GM04504 (cell line): Measurements from ENCODE around the gene PSTPIP1.

ENCODE experiments used
- DNase-seq: peaks from one replicate; pipeline ENCODE4 v3.0.0-alpha.2; 2012; ENCODE audit warnings: low read depth

The PSTPIP1 gene

GRCh38 chr15:76998663-76999285 lies 3.8 kb downstream of the PSTPIP1 start:
- DNase-seq = no peak

DNA sequence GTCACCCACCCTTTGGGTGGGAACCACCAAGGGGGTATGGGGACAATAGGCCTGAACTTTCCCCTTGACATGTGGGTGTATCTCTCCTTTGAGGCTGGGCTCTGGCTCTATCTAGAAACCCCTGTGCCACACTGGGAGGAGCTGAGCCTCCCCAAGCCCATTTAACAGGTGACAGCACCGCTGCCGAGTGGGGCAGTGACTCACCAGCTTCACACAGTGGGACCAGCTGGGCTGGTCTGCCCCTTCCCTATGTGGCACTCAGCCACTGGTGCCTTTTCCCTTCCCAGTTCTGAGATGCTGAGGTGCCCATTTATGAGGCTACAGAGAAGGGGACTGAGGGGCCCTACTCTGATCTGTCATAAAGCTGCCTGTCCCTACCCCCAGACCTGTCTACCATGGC lies 5.1 kb downstream of the PSTPIP1 start:
- no peak for DNase-seq

- no peak for DNase-seq
Measured at GRCh38 chr15:77001351-77001750, 6.4 kb downstream of the PSTPIP1 start.

- DNase-seq = no peak
Measured at GRCh38 chr15:77001966-77002365, 7.0 kb downstream of the PSTPIP1 start.

DNA sequence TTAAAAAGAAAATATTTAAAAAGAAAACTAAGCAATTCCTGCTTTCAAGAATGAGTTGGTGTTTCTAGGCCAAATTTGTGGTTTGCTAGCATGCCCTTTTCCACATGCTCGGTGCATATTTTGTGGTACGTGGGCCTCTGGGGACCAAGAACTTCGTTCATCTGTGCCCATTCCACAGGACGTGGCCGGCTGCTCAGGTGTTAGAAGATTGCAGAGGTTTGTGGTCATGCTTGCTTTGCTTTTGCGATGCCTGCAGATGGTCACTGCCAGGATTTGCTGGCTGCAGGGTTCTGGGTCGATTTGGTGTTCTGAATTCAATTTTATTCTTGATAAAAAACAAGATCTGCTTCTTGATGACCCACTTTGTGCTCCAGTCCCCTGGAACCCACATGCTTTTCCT lies 7.5 kb downstream of the PSTPIP1 start:
- no peak for DNase-seq

DNA sequence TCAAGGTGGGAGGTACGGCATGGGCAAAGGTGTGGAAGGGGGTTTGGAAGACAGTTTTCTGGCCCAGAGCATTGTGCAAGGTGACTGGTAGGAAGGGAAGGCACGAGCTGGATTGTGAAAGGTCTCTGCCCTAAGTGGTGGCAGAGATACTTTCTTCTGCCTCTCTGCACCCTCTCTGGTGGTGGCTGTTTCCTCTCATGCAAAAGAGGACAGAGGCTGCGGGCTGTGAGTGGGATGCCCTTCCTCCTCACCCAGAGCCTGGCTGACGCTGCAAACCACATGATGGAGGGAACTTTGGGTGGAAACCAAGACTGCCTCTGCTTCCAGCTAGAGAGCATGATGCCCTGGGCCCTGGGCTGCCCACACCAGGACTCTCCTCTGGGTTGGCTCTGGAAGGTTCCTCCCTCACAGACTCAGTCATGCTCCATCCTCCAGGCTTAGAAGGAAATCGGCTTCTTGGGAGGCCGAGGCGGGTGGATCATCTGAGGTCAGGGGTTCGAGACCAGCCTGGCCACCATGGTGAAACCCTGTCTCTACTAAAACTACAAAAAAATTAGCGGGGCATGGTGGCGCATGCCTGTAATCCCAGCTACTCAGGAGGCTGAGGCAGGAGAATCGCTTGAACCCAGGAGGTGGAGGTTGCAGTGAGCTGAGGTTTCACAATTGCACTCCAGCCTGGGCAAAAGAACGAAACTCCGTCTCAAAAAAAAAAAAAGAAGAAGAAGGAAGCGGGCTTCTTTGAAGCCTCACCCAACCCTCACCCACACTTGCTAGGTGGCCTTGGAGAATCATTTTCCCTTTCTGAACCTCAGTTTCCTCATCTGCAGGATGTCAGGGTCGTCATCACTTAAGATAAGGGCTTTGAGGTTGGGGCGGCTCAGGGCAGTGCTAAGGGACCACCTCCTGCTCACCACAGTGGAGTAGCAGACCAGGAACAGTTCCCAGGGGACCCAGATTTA lies 8.3 kb downstream of the PSTPIP1 start:
- DNase-seq = no peak

GRCh38 chr15:77004189-77004588 lies 9.3 kb downstream of the PSTPIP1 start:
- no peak for DNase-seq

DNA sequence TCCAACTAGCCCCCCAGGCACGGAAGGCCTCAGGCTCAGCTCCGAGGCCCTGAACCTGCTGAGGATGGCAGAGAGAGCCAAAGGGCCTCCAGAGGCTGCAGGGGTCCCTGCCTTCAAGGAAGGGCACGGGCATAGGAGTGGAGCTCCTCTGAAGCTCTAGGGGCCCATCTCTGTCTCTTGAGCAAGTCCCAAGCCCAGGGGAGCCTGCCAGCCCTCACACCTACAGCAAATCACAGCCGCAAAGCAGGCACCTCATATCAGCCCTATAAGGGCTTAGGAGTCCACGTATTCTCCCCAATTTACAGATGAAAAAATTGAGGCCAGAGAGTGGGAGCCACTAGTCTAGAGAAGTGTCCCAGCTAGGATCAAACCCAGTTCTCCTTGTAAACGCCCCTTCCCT lies 14.2 kb downstream of the PSTPIP1 start:
- no peak for DNase-seq

DNA sequence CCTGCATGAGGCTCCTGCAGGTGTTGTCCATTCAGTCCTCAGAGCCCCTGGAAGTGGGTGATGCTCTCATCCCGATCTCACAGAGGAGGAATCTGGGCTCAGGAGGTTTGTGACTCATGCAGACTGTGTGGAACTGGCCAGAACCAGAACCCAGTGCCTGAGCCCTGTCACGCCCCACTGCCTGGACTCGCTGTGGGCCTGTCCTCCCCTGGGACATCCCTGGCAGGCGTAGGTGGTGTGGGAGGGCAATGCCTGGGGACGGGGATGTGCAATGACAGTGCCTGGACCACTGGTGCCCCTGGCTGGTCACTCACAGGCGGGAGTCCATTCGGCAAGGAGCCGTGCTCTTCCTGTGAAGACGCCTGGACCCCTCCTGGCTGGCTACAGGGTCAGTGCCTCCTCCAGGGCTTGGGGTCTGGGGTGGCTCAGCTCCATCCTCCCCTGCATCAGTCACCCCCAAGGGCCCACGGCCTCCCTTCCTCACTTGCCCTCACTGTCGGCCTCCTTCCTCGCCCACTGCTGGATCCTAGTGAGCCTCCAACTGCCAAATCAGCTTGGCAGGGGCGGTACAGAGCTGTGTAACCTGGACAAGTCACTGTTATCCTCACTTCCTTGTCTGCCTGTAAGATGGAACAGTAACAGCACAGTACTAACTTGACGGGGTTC lies 14.9 kb downstream of the PSTPIP1 start:
- peak; percentile 6 for DNase-seq

- DNase-seq = no peak
Measured at GRCh38 chr15:77010312-77010686, 15.4 kb downstream of the PSTPIP1 start.

GRCh38 chr15:77010857-77011256 lies 15.9 kb downstream of the PSTPIP1 start:
- no peak for DNase-seq

GRCh38 chr15:77012117-77012712 lies 17.3 kb downstream of the PSTPIP1 start:
- no peak for DNase-seq

DNA sequence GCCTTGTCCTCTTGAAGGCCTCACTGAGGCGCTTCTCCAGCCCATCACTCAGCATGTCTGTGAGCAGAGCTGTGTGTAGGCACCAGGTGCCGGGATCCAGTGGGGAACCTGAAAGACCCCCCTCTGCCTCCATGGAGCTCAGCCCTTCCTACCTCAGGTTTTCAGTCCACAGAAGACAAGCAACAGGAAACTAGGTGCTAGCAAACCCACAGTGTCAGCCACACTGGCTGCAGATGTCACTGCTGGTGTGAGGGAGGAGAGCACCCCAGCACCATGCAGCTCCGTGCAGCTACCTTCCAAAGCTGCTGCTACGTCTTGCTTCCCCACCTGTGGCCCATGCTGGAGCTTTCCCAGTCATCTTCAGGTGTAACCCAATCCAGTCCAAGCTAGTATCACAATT lies 17.9 kb downstream of the PSTPIP1 start:
- no peak for DNase-seq

- no peak for DNase-seq
Measured at GRCh38 chr15:77013776-77014131, 18.8 kb downstream of the PSTPIP1 start.

DNA sequence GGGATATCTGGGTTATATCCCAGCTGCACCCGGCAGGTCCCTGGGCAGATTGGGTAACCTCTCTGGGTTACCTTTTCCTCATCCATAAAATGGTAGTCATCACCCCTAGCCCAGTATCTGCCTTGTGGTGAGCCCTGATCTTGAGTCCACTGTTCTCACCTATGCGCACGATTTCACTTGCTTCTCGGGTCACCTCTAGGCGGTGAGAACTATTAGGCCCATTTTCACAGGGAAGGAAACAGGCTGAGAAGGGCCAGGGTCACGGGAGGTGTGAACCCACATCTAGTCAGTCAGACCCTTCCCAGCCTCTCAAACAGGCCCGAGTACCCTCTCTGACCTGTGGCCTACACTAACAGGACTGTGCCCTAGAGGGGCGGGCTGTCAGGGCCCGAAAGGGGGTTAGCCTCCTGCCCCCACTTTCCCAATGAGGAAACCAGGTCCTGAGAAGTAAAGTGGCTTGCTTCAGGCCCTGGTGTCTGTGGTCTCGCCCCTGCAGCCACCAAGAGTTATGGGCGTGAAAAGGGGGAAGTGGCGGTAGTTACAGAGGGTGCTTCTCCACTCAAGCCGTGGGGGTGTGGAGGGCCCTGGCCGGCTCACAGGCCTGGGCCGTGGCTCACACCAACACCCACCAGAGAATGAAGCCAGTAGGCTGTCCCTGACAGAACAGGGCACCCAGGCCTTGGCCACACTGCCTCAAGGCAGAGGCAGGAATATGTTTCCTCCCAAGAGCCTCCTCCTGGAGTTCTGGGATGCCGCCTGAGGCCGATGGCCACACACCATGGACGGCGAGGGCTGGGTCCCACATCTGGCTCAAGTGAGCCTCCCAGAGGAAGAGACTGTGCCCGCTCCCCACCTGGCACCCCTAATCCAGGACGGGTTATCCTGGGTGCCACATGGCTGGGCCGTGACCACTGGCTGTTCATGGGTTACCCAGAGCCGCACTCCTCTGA lies 19.5 kb downstream of the PSTPIP1 start:
- no peak for DNase-seq

DNA sequence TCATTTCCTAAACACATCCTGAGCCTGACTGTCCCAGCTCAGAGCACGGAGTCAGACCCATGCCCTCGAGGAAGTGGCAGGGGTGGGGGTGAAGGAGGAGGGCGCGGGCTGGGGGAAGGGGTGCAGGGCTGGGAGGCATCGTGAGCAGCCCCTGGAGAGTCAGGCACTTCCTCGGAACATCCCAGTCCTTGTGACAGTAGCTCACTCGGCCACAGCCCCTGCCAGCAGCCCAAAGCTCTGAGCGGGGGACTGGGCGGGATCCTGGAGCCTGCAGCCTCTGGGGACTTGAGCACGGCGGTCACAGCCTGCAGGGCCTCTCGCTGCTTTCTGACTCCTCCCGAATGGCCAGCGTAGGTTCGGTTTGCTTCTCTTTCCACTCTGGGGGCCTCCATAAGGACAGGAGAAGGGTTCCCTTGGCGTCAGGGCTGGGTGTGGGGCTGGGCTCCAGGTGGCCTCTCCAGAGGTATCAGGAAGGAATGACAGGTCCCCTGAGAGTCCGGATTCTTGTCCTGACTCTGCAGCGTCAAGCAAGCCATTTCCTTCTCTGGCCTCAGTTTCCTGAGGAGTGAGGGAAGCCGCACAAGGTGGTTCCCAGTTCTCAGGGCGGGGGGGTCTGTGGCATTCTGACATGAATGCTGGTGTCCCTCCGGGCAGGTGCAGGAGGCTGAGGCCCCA lies 20.9 kb downstream of the PSTPIP1 start:
- DNase-seq = no peak

GRCh38 chr15:77016321-77016695 lies 21.4 kb downstream of the PSTPIP1 start:
- DNase-seq = no peak

GRCh38 chr15:77017091-77017660 lies 22.2 kb downstream of the PSTPIP1 start:
- DNase-seq = no peak

GRCh38 chr15:77017761-77018720 lies 23.1 kb downstream of the PSTPIP1 start:
- no peak for DNase-seq
